AG04449 (cell line): Measurements from ENCODE around the gene ZBTB12.

Experiments
- CTCF ChIA-PET: fragments of 350-600 bp; formaldehyde crosslinking; extraction: SDS; loops from one replicate; lab custom pipeline; 2021; ENCODE audit warnings: antibody characterized with exemption; lab: Yijun Ruan, JAX
- POLR2A ChIA-PET: fragments of 400-600, 350-600 bp; formaldehyde crosslinking; extraction: SDS; loops from one replicate; lab custom pipeline; 2020; ENCODE audit warnings: antibody characterized with exemption, inconsistent platforms; lab: Yijun Ruan, JAX
- DNase-seq: peaks from one replicate; pipeline ENCODE4 v3.0.0-alpha.2; 2010; ENCODE audit warnings: low read depth, low spot score
- H3K4me3 ChIP-seq: 2 replicates; pipeline ENCODE4 v1.5.1; 2011; ENCODE audit warnings: low read depth, mild to moderate bottlenecking, control low read depth, low read length
- CTCF ChIP-seq: IDR thresholded peaks from one replicate; pipeline ENCODE4 v1.5.1; 2011; ENCODE audit warnings: mild to moderate bottlenecking, moderate library complexity, low read length, control low read depth, inconsistent platforms; ENCODE audit not compliant: insufficient read depth; ENCODE audit errors: missing control alignments

ZBTB12 gene

GRCh38 chr6:31896856-31897611 lies 4.9 kb downstream of the ZBTB12 start:
- H3K4me3 ChIP-seq: peak overlapping the region; percentile 97
- ChIA-PET POLR2A (interaction anchor here (0.6 to 1.9 kb wide), 9 partner anchors 10 to 233 kb away, joined by 3 to 8 read pairs (median 3); partner anchors contain the start of genes DXO, GPANK1, HSPA1B and NELFE), CTCF (interaction anchor here (1.0 to 2.6 kb wide), 5 partner anchors 8 to 55 kb away, joined by 3 to 24 read pairs (median 9); no protein-coding TSS in a partner anchor)
- no peak for TF ChIP-seq CTCF
- DNase-seq: no peak

DNA sequence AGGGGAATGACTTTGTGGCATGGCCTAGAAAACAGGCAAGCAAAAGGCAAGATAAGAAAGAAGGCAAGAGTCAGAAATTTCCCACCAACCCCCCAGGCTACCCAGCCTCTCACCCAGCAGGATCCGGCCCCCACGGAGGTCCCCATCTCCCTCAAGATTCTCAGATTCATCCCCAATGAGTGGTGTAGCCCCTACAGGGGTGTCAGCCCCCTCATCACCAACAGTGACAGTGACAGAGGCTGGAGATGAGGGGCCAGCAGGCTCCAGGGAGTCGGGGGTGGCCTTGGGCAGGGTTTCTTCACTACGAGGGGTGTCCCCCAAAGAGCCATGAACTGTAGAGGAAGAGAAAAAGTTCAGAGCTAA lies 5.4 kb downstream of the ZBTB12 start:
- peak overlapping the region; percentile 97 for H3K4me3 ChIP-seq
- DNase-seq: no peak
- ChIA-PET POLR2A (interaction anchor here (1.4 kb wide), 2 partner anchors 33 to 232 kb away, joined by 3 to 8 read pairs; partner anchors contain the start of genes GPANK1 and NEU1), CTCF (interaction anchor here (1.0 to 1.5 kb wide), 3 partner anchors 9 to 56 kb away, joined by 3 to 9 read pairs (median 8); no protein-coding TSS in a partner anchor)
- no peak for TF ChIP-seq CTCF

- POLR2A ChIA-PET: no interaction called here
- CTCF ChIA-PET: interaction anchor here (0.9 kb wide), 1 partner anchor 60 kb away, joined by 4 read pairs; no protein-coding TSS in a partner anchor
- no peak overlapping the region for H3K4me3 ChIP-seq
- no peak for DNase-seq
- TF ChIP-seq CTCF: no peak
These were observed 9.1 kb downstream of the ZBTB12 start for GRCh38 chr6:31892821-31893220.

GRCh38 chr6:31889331-31889972 lies 12.4 kb downstream of the ZBTB12 start:
- DNase-seq: no peak
- H3K4me3 ChIP-seq: no peak overlapping the region
- CTCF ChIA-PET: interaction anchor here (0.6 to 4.8 kb wide), 17 partner anchors 8 to 211 kb away, joined by 3 to 44 read pairs (median 5); partner anchors contain the start of genes EHMT2 and LY6G5C
- POLR2A ChIA-PET: no interaction called here
- no peak for TF ChIP-seq CTCF

- ChIA-PET CTCF (interaction anchor here (0.8 to 4.8 kb wide), 17 partner anchors 8 to 225 kb away, joined by 3 to 44 read pairs (median 7); partner anchors contain the start of genes EHMT2, LSM2 and LY6G5C), POLR2A (no interaction called here)
- no peak overlapping the region for H3K4me3 ChIP-seq
- DNase-seq: no peak
- TF ChIP-seq CTCF: peak; percentile 83
These were observed 13.3 kb downstream of the ZBTB12 start for GRCh38 chr6:31888276-31889258.
